GM12873 (cell line): ENCODE results near the gene RHOBTB1.

ENCODE experiments used
- TF ChIP-seq, protein P1 (sequence below): IDR thresholded peaks from 2 replicates; pipeline ENCODE4 v1.5.1; 2012; ENCODE audit warnings: low read depth, mild to moderate bottlenecking, moderate library complexity, low read length, control low read depth; ENCODE audit not compliant: insufficient read depth; ENCODE audit errors: missing control alignments

The RHOBTB1 gene

DNA sequence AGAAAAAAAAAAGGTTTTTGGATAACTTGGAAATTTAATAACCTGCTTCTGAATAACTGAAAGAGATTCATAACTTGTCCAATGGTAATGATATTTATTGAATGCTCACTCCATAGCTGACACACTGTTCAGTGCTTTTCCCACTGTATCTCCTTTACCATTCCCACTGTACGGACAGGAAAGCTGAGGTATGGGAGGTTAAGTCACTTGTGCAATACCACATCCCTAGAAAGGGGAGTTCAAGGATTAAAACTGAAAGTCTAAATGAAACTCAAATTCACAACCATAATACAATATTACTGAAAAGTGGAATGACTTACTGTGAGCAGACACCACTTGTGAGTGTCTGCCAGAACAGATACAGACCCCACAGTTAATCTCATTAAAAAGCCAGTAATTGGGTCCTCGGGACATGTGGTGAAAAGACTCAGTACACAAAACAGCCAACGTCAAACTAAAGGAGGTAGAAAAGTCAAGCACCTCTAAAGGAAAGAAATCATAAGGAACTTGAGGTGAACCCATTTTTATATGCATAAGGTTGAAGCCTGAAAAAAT lies 13.8 kb upstream of the RHOBTB1 start:
- TF ChIP-seq, protein P1, sequence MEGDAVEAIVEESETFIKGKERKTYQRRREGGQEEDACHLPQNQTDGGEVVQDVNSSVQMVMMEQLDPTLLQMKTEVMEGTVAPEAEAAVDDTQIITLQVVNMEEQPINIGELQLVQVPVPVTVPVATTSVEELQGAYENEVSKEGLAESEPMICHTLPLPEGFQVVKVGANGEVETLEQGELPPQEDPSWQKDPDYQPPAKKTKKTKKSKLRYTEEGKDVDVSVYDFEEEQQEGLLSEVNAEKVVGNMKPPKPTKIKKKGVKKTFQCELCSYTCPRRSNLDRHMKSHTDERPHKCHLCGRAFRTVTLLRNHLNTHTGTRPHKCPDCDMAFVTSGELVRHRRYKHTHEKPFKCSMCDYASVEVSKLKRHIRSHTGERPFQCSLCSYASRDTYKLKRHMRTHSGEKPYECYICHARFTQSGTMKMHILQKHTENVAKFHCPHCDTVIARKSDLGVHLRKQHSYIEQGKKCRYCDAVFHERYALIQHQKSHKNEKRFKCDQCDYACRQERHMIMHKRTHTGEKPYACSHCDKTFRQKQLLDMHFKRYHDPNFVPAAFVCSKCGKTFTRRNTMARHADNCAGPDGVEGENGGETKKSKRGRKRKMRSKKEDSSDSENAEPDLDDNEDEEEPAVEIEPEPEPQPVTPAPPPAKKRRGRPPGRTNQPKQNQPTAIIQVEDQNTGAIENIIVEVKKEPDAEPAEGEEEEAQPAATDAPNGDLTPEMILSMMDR: no peak

DNA sequence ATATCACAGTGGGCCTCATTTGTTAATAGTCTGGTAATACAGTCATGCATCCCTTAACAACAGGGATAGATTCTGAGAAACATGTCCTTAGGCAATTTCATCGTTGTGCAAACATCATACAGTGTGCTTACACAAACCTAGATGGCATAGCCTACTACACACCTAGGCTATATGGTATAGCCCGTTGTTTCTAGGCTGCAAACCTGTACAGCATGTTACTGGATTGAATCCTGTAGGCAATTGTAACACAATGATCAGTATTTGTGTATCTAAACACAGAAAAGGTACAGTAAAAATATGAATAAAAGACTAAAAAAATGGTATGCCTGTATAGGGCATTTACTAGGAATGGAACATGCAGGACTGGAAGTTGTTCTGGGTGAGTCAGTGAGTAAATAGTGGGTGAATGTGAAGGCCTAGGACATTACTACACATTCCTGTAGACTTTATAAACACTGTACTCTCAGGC lies 12.0 kb upstream of the RHOBTB1 start:
- TF ChIP-seq, protein P1: no peak

DNA sequence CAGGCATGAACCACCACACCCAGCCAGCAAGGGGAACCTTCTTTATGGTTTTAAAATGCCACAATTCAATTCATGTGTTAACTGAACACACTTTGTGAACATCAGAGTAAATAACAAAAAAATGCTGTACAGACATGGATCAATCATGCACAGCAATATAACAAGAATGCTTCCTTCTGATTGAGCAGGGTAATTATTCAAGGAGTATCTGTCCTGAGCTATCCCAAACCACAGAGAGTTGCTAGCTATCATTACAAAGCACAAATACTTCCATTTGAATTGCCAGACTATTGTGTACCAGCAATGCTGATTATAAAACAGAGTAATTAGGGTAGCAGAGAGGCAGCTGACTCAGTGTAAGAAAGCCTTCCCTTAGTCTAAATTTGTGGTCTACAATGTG lies 11.3 kb upstream of the RHOBTB1 start:
- TF ChIP-seq, protein P1: no peak

DNA sequence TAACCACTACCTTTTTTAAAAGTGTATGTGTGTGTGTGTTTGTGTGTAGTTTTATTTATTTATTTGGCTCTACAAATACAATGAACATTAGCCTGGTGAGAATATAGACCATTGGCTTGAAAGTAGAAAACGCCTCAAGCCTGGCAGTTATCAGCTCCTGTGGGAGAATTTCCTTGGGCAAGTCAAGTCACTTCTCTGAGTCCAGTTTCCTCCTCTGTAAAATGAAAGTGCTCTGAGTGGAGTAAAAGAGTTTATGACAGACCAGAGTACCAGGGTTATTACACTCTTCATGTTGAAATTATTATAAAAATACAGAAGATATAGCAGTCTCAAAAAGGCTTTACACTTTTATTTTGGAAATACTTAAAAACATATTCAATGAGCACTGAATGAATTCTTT lies 10.1 kb upstream of the RHOBTB1 start:
- TF ChIP-seq, protein P1: no peak

DNA sequence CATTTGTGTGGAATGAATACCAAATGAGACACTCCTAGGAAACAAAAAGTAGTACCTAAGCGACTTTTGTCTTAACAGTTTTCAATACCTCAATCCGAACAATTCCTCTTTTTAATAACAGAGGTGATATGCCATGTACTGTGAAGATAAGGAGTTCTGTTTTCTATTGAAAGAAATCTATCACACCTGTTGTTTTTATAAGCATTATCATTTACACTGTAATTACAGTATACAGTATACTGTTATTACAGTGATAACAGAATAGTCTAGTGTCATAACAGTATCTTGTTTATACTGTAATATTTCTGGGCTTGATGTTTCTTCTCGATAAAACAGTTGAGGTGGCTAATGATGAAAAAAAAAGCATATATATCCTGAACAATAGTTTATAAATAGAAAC lies 9.4 kb upstream of the RHOBTB1 start:
- TF ChIP-seq, protein P1: no peak

DNA sequence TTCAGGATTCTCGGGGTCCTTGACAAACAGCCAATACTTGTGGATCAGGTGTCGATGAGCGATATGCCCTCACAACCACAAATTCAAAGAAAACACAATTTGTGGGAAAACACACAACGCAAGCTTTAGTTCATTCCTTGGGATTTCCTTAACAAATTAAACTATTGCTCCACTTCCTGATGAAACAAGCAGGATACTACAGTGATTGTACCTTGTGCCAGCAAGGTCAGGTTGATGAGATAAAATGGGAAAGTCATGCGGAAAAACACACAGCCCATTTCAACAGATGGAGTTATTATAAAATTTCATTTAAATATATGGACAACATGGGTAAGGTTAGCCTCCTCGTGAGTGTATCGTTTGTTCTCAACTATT lies 8.8 kb upstream of the RHOBTB1 start:
- TF ChIP-seq, protein P1: no peak

DNA sequence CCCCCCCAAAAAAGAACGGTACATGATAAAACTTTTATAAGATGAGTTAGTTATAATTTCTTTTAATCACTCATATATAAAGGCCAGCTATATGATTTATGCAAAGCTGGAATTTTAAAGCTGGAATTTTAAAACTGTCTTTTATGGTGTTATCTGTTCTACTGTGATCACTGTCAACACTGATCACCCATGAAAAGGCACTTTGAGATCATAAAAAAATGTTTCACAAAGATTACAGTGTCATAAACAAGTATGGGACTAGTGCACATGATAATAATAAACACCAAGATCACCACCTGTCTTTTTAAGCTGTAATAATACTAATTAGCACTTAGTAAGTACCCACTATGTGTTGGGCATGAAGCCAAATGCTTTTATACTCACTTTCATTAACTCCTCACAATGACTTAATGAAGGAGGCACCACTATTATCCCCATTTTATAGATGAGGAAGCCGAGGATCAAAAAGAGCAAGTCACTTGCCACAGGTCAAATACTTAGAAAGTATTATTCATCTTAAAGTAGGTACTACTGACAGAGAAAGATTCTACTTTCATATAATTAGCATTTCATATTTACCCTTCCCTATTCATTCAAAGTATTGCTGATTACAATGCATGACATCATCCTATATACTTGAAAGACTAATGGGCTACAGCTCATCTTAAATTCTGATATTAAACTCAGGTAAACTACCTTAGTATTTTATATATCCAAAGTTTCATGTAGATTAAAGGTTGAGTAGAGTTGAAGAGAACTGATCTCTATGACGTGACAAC lies 8.3 kb upstream of the RHOBTB1 start:
- TF ChIP-seq, protein P1: no peak
